ENCODE measurements around the gene ACOT4. TPM values are rescaled to one million over a fixed set of nuclear protein-coding genes. Genes with fewer than 3 reads are reported as not detected.
"Not testable (repeated sequence)": the region's sequence is repeated elsewhere in the genome, so short reads cannot be mapped to it uniquely, and the experiment has no call there.

Gene ACOT4
- total RNA-seq, result 1 to 10 TPM in 1 of 4 donors, under 1 TPM in 1, not detected in 2; 0.61 to 1.5 TPM

GRCh38 chr14:73591690-73592449, at the start of gene ACOT4:
Gene ACOT4 (plus strand): TSS chr14:73591873. CDS start chr14:73591960, 87 bp downstream.
- H3K27ac ChIP-seq, result no peak within 1 kb of the TSS
- DNase-seq, result no peak
- H3K4me3 ChIP-seq, result peak within 1 kb of the TSS; percentile 21 to 45
- H3K36me3 ChIP-seq, result no peaks in the 10 kb centered on the region
- intact Hi-C loops (cut with DNase I; ENCODE audit: low total_unique reads), result no loop called here
- no peaks in the 10 kb centered on the region for H3K9me3 ChIP-seq
- no peaks in the 10 kb centered on the region for H3K27me3 ChIP-seq
- TF ChIP-seq CTCF (IDR thresholded peaks at IDR 0.05) (peak in 2 of 4 experiments; percentile 5 to 17), POLR2A (IDR thresholded peaks at IDR 0.05) (no peak)
- H3K4me1 ChIP-seq, result no peaks in the 10 kb centered on the region

GRCh38 chr14:73542961-73543360, 48.7 kb upstream of the ACOT4 start:
- H3K27ac ChIP-seq; H3K36me3 ChIP-seq; H3K9me3 ChIP-seq; intact Hi-C loops (cut with DNase I; ENCODE audit: low total_unique reads); H3K27me3 ChIP-seq; H3K4me1 ChIP-seq; H3K4me3 ChIP-seq; DNase-seq: not testable (repeated sequence)

- H3K36me3 ChIP-seq; H3K4me1 ChIP-seq; H3K27ac ChIP-seq; H3K27me3 ChIP-seq; DNase-seq; H3K9me3 ChIP-seq; intact Hi-C loops (cut with DNase I; ENCODE audit: low total_unique reads); H3K4me3 ChIP-seq: not testable (repeated sequence)
These were observed 46.3 kb upstream of the ACOT4 start for GRCh38 chr14:73545353-73545752.

- H3K36me3 ChIP-seq; intact Hi-C loops (cut with DNase I; ENCODE audit: low total_unique reads); H3K4me3 ChIP-seq; DNase-seq; H3K9me3 ChIP-seq; H3K27me3 ChIP-seq; H3K4me1 ChIP-seq; H3K27ac ChIP-seq: not testable (repeated sequence)
These were observed 42.6 kb upstream of the ACOT4 start for GRCh38 chr14:73549097-73549496.

GRCh38 chr14:73549889-73550524, 41.7 kb upstream of the ACOT4 start:
- intact Hi-C loops (cut with DNase I; ENCODE audit: low total_unique reads); H3K36me3 ChIP-seq; H3K27ac ChIP-seq; H3K4me1 ChIP-seq; DNase-seq; H3K27me3 ChIP-seq; H3K9me3 ChIP-seq; H3K4me3 ChIP-seq: not testable (repeated sequence)

- intact Hi-C loops (cut with DNase I; ENCODE audit: low total_unique reads), result no loop called here
- H3K27me3 ChIP-seq, result no peaks in the 10 kb centered on the region
- no peaks in the 10 kb centered on the region for H3K9me3 ChIP-seq
These were observed 37.8 kb upstream of the ACOT4 start for GRCh38 chr14:73553845-73554244.

GRCh38 chr14:73557201-73557600, 34.5 kb upstream of the ACOT4 start:
- H3K27ac ChIP-seq; H3K36me3 ChIP-seq; H3K4me3 ChIP-seq; H3K9me3 ChIP-seq; DNase-seq; intact Hi-C loops (cut with DNase I; ENCODE audit: low total_unique reads); H3K27me3 ChIP-seq; H3K4me1 ChIP-seq: not testable (repeated sequence)

More at GRCh38 chr14:73553845-73554244, 37.8 kb upstream of the ACOT4 start:
- no peak overlapping the region for H3K4me3 ChIP-seq
- no peak overlapping the region for H3K27ac ChIP-seq
- H3K4me1 ChIP-seq, result no peaks in the 10 kb centered on the region
- H3K36me3 ChIP-seq, result no peaks in the 10 kb centered on the region
- DNase-seq, result no peak
- TF ChIP-seq POLR2A (IDR thresholded peaks at IDR 0.05), result no peak
- no peak for TF ChIP-seq CTCF (IDR thresholded peaks at IDR 0.05)

GRCh38 chr14:73558238-73558637, 33.4 kb upstream of the ACOT4 start:
- intact Hi-C loops (cut with DNase I; ENCODE audit: low total_unique reads), result not testable (repeated sequence)

GRCh38 chr14:73562256-73562655, 29.4 kb upstream of the ACOT4 start:
- H3K4me1 ChIP-seq; intact Hi-C loops (cut with DNase I; ENCODE audit: low total_unique reads); DNase-seq: not testable (repeated sequence)

More at GRCh38 chr14:73558238-73558637, 33.4 kb upstream of the ACOT4 start:
- H3K4me1 ChIP-seq, H3K27me3 ChIP-seq, H3K36me3 ChIP-seq, DNase-seq, H3K27ac ChIP-seq, H3K9me3 ChIP-seq, H3K4me3 ChIP-seq: not testable (repeated sequence)

GRCh38 chr14:73562696-73563095, 29.0 kb upstream of the ACOT4 start:
- peaks cover 0 to 11% of the 10 kb centered on the region in 2 donors for H3K4me1 ChIP-seq
- DNase-seq; H3K4me3 ChIP-seq; H3K27ac ChIP-seq; H3K9me3 ChIP-seq; H3K27me3 ChIP-seq; intact Hi-C loops (cut with DNase I; ENCODE audit: low total_unique reads); H3K36me3 ChIP-seq: not testable (repeated sequence)

More at GRCh38 chr14:73562256-73562655, 29.4 kb upstream of the ACOT4 start:
- H3K27ac ChIP-seq, H3K36me3 ChIP-seq, H3K9me3 ChIP-seq, H3K27me3 ChIP-seq, H3K4me3 ChIP-seq: not testable (repeated sequence)

GRCh38 chr14:73566431-73566830, 25.2 kb upstream of the ACOT4 start:
- intact Hi-C loops (cut with DNase I; ENCODE audit: low total_unique reads), result loop anchor here (5.0 kb wide), 1 partner anchor 74 kb away; the partner anchor contains the start of gene RIOX1

More at GRCh38 chr14:73566431-73566830, 25.2 kb upstream of the ACOT4 start:
- H3K4me3 ChIP-seq, H3K36me3 ChIP-seq, DNase-seq, H3K9me3 ChIP-seq, H3K27ac ChIP-seq, H3K27me3 ChIP-seq: not testable (repeated sequence)
- peaks cover 0 to 17% of the 10 kb centered on the region in 2 donors for H3K4me1 ChIP-seq

Data from uterus (tissue), 4 donors.